Measurements from ENCODE around the gene SDF4. TPM values are rescaled to one million over a fixed set of nuclear protein-coding genes. Genes with fewer than 3 reads are reported as not detected.

SDF4 gene
- total and polyA plus RNA-seq, 8 donors = 50.3 to 404 (median 63.6) TPM

GRCh38 chr1:1245178-1245816 is 13.5 kb upstream of the SDF4 start:
- Histone ChIP-seq H3K27me3 (peaks cover 7 to 63% (median 33%) of the 10 kb centered on the region in 3 donors), H3K36me3 (peaks cover 0 to 3% (median 0%) of the 10 kb centered on the region in 4 donors), H3K4me3 (no peak overlapping the region), H3K9me3 (no peaks in the 10 kb centered on the region), H3K27ac (no peak overlapping the region), H3K4me1 (peaks cover 10 to 26% (median 22%) of the 10 kb centered on the region in 4 donors)
- WGBS, 5 donors = 67 to 76% (median 73%) methylated on average over 14 to 22 of the region's 23 CpGs
- TF ChIP-seq CTCF (IDR thresholded peaks at IDR 0.05) = no peak
- TF ChIP-seq EP300 (IDR thresholded peaks at IDR 0.05) = no peak
- no peak for TF ChIP-seq POLR2AphosphoS5 (IDR thresholded peaks at IDR 0.05)
- TF ChIP-seq POLR2A (IDR thresholded peaks at IDR 0.05) = no peak
- DNase-seq = no peak
- intact Hi-C loops (cut with DNase I; ENCODE audit: low total_unique reads) = no loop called here

DNA sequence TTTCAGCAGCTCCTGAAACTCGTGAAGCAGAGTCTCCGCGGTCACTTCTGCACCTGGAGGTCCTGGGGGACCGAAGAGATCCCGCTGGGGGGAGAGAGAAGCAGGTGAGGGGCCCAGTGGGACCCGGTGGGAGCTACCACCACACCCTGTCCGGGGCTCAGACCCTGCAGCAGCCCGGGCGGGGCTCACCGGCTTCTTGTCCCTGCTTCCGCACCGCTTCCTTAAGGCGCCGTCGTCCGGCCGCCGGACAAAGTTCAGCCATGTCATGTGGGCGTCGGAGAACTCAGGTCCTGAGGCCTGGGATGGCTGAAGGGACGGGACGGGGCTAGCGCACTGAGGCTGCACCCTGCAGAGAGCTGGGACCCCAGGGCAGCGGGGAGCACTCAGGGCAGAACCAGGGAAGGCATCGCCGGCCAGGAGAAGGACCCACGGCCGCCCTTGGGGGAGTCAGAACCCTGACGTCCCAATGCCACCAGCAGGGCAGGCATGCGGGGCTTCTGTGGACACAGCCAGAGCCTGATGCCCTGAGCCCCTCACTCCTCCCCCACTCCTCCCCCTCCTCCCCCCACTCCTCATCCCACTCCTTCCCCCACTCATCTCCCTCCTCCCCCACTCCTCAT is 12.5 kb upstream of the SDF4 start:
- TF ChIP-seq EP300 (IDR thresholded peaks at IDR 0.05) = no peak
- TF ChIP-seq CTCF (IDR thresholded peaks at IDR 0.05) = no peak
- no peak for TF ChIP-seq POLR2AphosphoS5 (IDR thresholded peaks at IDR 0.05)
- TF ChIP-seq POLR2A (IDR thresholded peaks at IDR 0.05) = no peak
- WGBS, 5 donors = 24 to 60% (median 37%) methylated on average over 22 to 30 of the region's 30 CpGs
- H3K9me3 ChIP-seq = no peaks in the 10 kb centered on the region
- peak; percentile 64 to 73 for DNase-seq
- peaks cover 7 to 73% (median 43%) of the 10 kb centered on the region in 3 donors for H3K27me3 ChIP-seq
- H3K4me3 ChIP-seq = peak overlapping the region in 1 of 4 donors; percentile 28
- intact Hi-C loops (cut with DNase I; ENCODE audit: low total_unique reads) = no loop called here
- peaks cover 10 to 31% (median 23%) of the 10 kb centered on the region in 4 donors for H3K4me1 ChIP-seq
- H3K36me3 ChIP-seq = peaks cover 0 to 3% (median 0%) of the 10 kb centered on the region in 4 donors
- no peak overlapping the region for H3K27ac ChIP-seq

- 19 to 49% (median 43%) methylated on average over 6 to 23 of the region's 23 CpGs for WGBS, 5 donors
- peak overlapping the region in 1 of 5 donors; percentile 2 for H3K27ac ChIP-seq
- peaks cover 7 to 78% (median 48%) of the 10 kb centered on the region in 3 donors for H3K27me3 ChIP-seq
- H3K4me1 ChIP-seq = peaks cover 10 to 31% (median 23%) of the 10 kb centered on the region in 4 donors
- intact Hi-C loops (cut with DNase I; ENCODE audit: low total_unique reads) = no loop called here
- H3K36me3 ChIP-seq = peaks cover 0 to 3% (median 0%) of the 10 kb centered on the region in 4 donors
- TF ChIP-seq POLR2AphosphoS5 (IDR thresholded peaks at IDR 0.05) (no peak), POLR2A (IDR thresholded peaks at IDR 0.05) (no peak), EP300 (IDR thresholded peaks at IDR 0.05) (no peak), CTCF (IDR thresholded peaks at IDR 0.05) (no peak)
- H3K4me3 ChIP-seq = peak overlapping the region in 1 of 4 donors; percentile 28
- H3K9me3 ChIP-seq = no peaks in the 10 kb centered on the region
- no peak for DNase-seq
Observed at GRCh38 chr1:1243807-1244191, 12.0 kb upstream of the SDF4 start.

DNA sequence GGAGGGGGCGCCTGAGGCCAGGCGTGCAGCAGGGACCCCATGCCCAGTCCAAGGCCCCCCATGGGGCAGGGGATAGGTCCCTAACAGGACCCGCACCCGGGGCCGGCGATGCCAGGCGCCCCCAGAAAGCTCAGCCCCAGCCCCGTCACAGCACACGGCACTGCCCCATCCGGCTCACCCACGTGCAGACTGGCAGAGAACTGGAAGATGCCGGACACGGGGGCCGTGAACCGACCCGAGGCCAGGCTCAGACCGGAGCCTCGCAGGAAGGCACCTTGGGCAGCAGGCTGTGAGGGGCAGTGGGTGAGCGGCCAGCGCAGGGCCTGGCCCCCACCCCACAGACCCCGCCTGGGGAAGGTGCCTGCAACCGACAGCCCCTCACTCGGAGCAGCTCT is 11.5 kb upstream of the SDF4 start:
- no peak for DNase-seq
- peaks cover 0 to 3% (median 0%) of the 10 kb centered on the region in 4 donors for H3K36me3 ChIP-seq
- H3K27ac ChIP-seq = no peak overlapping the region
- H3K9me3 ChIP-seq = no peaks in the 10 kb centered on the region
- no peak overlapping the region for H3K4me3 ChIP-seq
- H3K4me1 ChIP-seq = peaks cover 10 to 37% (median 27%) of the 10 kb centered on the region in 4 donors
- intact Hi-C loops (cut with DNase I; ENCODE audit: low total_unique reads) = no loop called here
- 79 to 95% (median 93%) methylated on average over 4 to 23 of the region's 23 CpGs for WGBS, 5 donors
- H3K27me3 ChIP-seq = peaks cover 7 to 79% (median 53%) of the 10 kb centered on the region in 3 donors
- TF ChIP-seq POLR2A (IDR thresholded peaks at IDR 0.05) = no peak
- TF ChIP-seq EP300 (IDR thresholded peaks at IDR 0.05) = no peak
- TF ChIP-seq POLR2AphosphoS5 (IDR thresholded peaks at IDR 0.05) = no peak
- TF ChIP-seq CTCF (IDR thresholded peaks at IDR 0.05) = no peak

All from stomach (tissue), 9 donors.